Measurements from ENCODE around the gene PLA2G5. TPM values are rescaled to one million over a fixed set of nuclear protein-coding genes. Genes with fewer than 3 reads are reported as not detected.

PLA2G5 gene
- total and polyA plus RNA-seq, 9 of the 15 experiments (the other 6 are each of a cell fraction or from before 2014, with no cell fraction given), result not detected

DNA sequence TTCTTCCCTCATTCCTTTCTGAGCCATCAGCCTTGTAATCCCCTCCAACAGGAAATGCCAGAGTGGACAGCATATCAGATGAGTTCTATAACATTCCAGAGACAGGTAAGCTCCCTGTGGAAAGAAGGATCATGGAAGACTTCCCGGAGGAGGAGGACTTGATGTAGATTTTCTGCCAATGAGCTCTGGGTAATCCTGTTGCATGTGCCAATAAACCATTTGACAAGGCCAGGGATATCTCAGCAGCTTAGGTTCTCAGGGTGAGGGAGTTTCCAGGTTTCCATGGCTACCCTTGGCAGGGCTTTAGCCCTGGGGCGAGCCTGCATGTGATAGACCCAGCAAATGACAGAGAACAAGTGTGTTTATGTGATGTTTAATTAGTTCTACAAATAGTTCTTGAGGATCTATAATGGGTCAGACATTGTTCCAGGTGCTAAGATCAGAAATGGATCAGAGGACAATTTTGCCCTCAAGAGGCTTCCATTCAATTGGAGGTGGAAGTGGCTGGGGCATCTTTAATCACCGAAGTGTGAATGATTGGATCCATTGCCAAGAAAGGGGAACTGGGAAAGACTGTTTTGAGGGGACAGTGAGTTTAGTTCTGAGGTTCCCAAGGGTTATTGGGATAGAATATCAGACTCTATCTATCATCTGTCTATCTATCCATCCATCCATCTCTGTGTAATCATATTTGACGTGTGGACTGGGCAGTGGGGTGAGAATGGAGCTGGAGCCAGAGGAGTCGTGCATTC is 6.9 kb downstream of the PLA2G5 start:
- no peak for DNase-seq (ENCODE audit: extremely low read depth in 1 of 4, low spot score in 3 of 4)
- CTCF ChIA-PET (ENCODE audit: low intra/inter-chr PET ratio), result no interaction called here

More for the DNA sequence above, 6.9 kb downstream of the PLA2G5 start:
- FAIRE-seq (no peak), ATAC-seq (no peak)
- no peak overlapping the region for H3K4me2 ChIP-seq (ENCODE audit: insufficient read depth, low read length)
- no peak overlapping the region for H3K4me3 ChIP-seq
- no peaks in the 10 kb centered on the region for H3K36me3 ChIP-seq (ENCODE audit: control insufficient read depth, insufficient read depth, low read length)
- TF ChIP-seq, protein P1, sequence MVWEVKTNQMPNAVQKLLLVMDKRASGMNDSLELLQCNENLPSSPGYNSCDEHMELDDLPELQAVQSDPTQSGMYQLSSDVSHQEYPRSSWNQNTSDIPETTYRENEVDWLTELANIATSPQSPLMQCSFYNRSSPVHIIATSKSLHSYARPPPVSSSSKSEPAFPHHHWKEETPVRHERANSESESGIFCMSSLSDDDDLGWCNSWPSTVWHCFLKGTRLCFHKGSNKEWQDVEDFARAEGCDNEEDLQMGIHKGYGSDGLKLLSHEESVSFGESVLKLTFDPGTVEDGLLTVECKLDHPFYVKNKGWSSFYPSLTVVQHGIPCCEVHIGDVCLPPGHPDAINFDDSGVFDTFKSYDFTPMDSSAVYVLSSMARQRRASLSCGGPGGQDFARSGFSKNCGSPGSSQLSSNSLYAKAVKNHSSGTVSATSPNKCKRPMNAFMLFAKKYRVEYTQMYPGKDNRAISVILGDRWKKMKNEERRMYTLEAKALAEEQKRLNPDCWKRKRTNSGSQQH (CRISPR knock-in tag; IDR thresholded peaks at IDR 0.05), result no peak
- TF ChIP-seq IFI16 (CRISPR knock-in tag; IDR thresholded peaks at IDR 0.05) (no peak), ZFP36 (IDR thresholded peaks at IDR 0.05; ENCODE audit: low read depth, low read length, partially characterized antibody) (peak; percentile 77), RBM25 (IDR thresholded peaks at IDR 0.05; ENCODE audit: low read depth, low read length, severe bottlenecking) (peak; percentile 32)
- intact Hi-C loops (cut with micrococcal nuclease) (no loop called here), in situ Hi-C loops (cut with MboI) (no loop called here)
- POLR2A ChIA-PET, result no interaction called here
- H3K9ac ChIP-seq (ENCODE audit: insufficient read depth in 1 of 2, low read depth in 2 of 2, low read length in 2 of 2), result no peak overlapping the region
- BruUV-seq (replicated peaks), result no TSS peak
- no peaks in the 10 kb centered on the region for H3K9me1 ChIP-seq (ENCODE audit: control insufficient read depth, insufficient read depth, low read length)
- no peak overlapping the region for H2AFZ ChIP-seq (ENCODE audit: low read depth, low read length)
- no peak overlapping the region for H3K27ac ChIP-seq (ENCODE audit: extremely low read depth, low read depth, low read length)
- H3K79me2 ChIP-seq (ENCODE audit: control insufficient read depth, insufficient read depth, low read length), result no peaks in the 10 kb centered on the region
- H4K20me1 ChIP-seq (replicated peaks; ENCODE audit: control insufficient read depth, insufficient read depth, low read length), result no peaks in the 10 kb centered on the region
- no peaks in the 10 kb centered on the region for H3K9me3 ChIP-seq (replicated peaks; ENCODE audit: control insufficient read depth, insufficient read depth, low read depth, low read length)
- peaks cover 27 to 59% of the 10 kb centered on the region in 2 experiments; a peak in 3 of 5 replicates for H3K27me3 ChIP-seq (ENCODE audit: control insufficient read depth in 2 of 2, insufficient read depth in 2 of 2, low read length in 2 of 2)
- H3K4me1 ChIP-seq (replicated peaks in 1 of 2; ENCODE audit: control insufficient read depth in 2 of 2, insufficient read depth in 2 of 2, low read length in 2 of 2), result no peaks in the 10 kb centered on the region
- 0% methylated on average over 5 of the region's 5 CpGs for WGBS (ENCODE audit: insufficient coverage, low coverage, missing lambda C conversion rate)

Data from K562 (cell line).